OCI-LY3 (cell line): ENCODE results near the gene FGF16.

Experiments used
- EZH2phosphoT487 ChIP-seq: fragments of 200-600 bp; shearing (Covaris generic); IDR thresholded peaks from 2 replicates; pipeline ENCODE4 v1.6.1; 2018; ENCODE audit warnings: antibody characterized with exemption, mixed run types, low read depth
- TF ChIP-seq, protein P1 (sequence below): fragments of 200-600, 300-600 bp; sonication (generic); IDR thresholded peaks from 2 replicates; pipeline ENCODE4 v1.5.1; 2014; ENCODE audit warnings: antibody characterized with exemption, low read length, low read depth

DNA sequence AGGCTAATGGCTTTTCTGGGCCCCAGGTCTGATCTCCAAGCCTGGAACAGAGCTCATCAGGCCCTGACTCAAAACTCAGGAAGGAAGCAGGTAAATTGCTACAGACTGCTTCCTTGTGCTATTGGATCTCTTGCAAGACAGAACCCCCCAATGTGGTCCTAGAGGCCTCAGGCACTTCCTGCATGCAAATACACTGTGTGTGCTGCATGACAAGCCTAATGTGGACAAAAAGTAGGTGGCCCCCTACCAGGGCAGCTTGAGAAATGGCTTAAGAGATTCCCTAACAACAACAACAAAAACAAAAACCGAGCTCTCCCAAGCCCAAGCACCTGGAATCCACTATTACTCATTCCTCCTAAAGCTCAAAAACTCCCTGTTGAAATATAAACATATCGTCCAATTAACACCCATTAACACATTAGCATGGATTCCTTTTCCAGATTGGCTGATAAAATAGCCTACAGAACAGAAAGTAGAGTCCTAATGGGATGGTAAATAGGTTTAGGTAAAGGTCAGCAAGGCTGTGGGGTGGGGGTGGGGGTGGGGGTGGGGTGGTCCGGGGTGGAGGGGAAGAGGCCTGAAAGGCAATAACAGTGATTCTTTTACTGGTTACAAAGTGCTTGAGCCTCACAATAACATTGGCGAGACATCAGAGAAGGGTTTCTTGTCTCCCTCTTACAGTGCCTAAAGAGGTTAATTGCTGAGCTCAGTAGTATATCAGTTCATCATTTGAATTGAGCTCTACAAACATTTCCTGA is 24.1 kb upstream of the FGF16 start:
- TF ChIP-seq, protein P1, sequence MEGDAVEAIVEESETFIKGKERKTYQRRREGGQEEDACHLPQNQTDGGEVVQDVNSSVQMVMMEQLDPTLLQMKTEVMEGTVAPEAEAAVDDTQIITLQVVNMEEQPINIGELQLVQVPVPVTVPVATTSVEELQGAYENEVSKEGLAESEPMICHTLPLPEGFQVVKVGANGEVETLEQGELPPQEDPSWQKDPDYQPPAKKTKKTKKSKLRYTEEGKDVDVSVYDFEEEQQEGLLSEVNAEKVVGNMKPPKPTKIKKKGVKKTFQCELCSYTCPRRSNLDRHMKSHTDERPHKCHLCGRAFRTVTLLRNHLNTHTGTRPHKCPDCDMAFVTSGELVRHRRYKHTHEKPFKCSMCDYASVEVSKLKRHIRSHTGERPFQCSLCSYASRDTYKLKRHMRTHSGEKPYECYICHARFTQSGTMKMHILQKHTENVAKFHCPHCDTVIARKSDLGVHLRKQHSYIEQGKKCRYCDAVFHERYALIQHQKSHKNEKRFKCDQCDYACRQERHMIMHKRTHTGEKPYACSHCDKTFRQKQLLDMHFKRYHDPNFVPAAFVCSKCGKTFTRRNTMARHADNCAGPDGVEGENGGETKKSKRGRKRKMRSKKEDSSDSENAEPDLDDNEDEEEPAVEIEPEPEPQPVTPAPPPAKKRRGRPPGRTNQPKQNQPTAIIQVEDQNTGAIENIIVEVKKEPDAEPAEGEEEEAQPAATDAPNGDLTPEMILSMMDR = no peak
- no peak for TF ChIP-seq EZH2phosphoT487
